ENCODE measurements around the gene MRPL9.

MRPL9 gene

GRCh38 chr1:151762941-151763921, at the start of gene MRPL9:
MRPL9 (minus strand) TSS chr1:151763496; CDS start chr1:151763479, 17 bp downstream.
- peak; percentile 79 for DNase-seq (ENCODE audit: low spot score)

GRCh38 chr1:151811181-151811580, 47.9 kb upstream of the MRPL9 start:
- no peak for DNase-seq (ENCODE audit: low spot score)

- DNase-seq (ENCODE audit: low spot score): no peak
Observed at GRCh38 chr1:151809985-151810556, 46.8 kb upstream of the MRPL9 start.

GRCh38 chr1:151809290-151809984, 46.1 kb upstream of the MRPL9 start:
- no peak for DNase-seq (ENCODE audit: low spot score)

GRCh38 chr1:151807766-151808165, 44.5 kb upstream of the MRPL9 start:
- no peak for DNase-seq (ENCODE audit: low spot score)

- no peak for DNase-seq (ENCODE audit: low spot score)
Observed at GRCh38 chr1:151807131-151807530, 43.8 kb upstream of the MRPL9 start.

GRCh38 chr1:151806170-151806569, 42.9 kb upstream of the MRPL9 start:
- no peak for DNase-seq (ENCODE audit: low spot score)

GRCh38 chr1:151805066-151805820, 41.9 kb upstream of the MRPL9 start, which contains the start of gene LINGO4:
LINGO4 (minus strand) TSS chr1:151805419; CDS start chr1:151802704, 2,715 bp downstream.
- DNase-seq (ENCODE audit: low spot score): no peak

GRCh38 chr1:151803915-151804314, 40.6 kb upstream of the MRPL9 start:
- no peak for DNase-seq (ENCODE audit: low spot score)

GRCh38 chr1:151803164-151803563, 39.9 kb upstream of the MRPL9 start:
- DNase-seq (ENCODE audit: low spot score): no peak

- DNase-seq (ENCODE audit: low spot score): no peak
Observed at GRCh38 chr1:151802372-151802771, 39.1 kb upstream of the MRPL9 start.

GRCh38 chr1:151801846-151802245, 38.5 kb upstream of the MRPL9 start:
- no peak for DNase-seq (ENCODE audit: low spot score)

GRCh38 chr1:151801310-151801820, 38.1 kb upstream of the MRPL9 start:
- DNase-seq (ENCODE audit: low spot score): no peak

GRCh38 chr1:151800830-151801229, 37.5 kb upstream of the MRPL9 start:
- DNase-seq (ENCODE audit: low spot score): no peak

GRCh38 chr1:151799179-151800022, 36.1 kb upstream of the MRPL9 start:
- DNase-seq (ENCODE audit: low spot score): no peak

GRCh38 chr1:151798571-151798970, 35.3 kb upstream of the MRPL9 start:
- DNase-seq (ENCODE audit: low spot score): no peak

GRCh38 chr1:151790940-151791651, 27.8 kb upstream of the MRPL9 start:
- DNase-seq (ENCODE audit: low spot score): peak; percentile 50

- peak; percentile 99 for DNase-seq (ENCODE audit: low spot score)
Observed at GRCh38 chr1:151790071-151790939, 27.0 kb upstream of the MRPL9 start, which contains the start of gene TDRKH. TDRKH (minus strand) TSS chr1:151790500; CDS start chr1:151783022, 7,478 bp downstream.

- DNase-seq (ENCODE audit: low spot score): no peak
Observed at GRCh38 chr1:151787689-151788088, 24.4 kb upstream of the MRPL9 start.

Measured in HuH-7 (cell line).